SK-N-SH treated with all-trans-retinoic acid at 6 μM for 48 hours (cell line): ENCODE results near the gene HACL1.
A peak's percentile ranks its signal among the peaks of the same experiment; 100 is the strongest.

Source experiments
- ATAC-seq: fragments of 200-7000 bp; cut with Tn5 transposase; 3 replicates; pipeline ENCODE4 v1.9.1; 2020; ENCODE audit warnings: mild to moderate bottlenecking, moderate library complexity
- ARNTL ChIP-seq: fragments of 450-650 bp; formaldehyde crosslinking; IDR thresholded peaks from 2 replicates; pipeline ENCODE4 v1.5.0; 2020; ENCODE audit warnings: low read depth, mild to moderate bottlenecking, moderate library complexity, borderline replicate concordance
- BACH2 ChIP-seq: fragments of 250-450 bp; sonication (Bioruptor Pico); IDR thresholded peaks from 2 replicates; pipeline ENCODE4 v1.9.0; 2021; ENCODE audit warnings: mild to moderate bottlenecking, borderline replicate concordance
- CREB5 ChIP-seq: fragments of 250-450 bp; sonication (Bioruptor Pico); IDR thresholded peaks from 2 replicates; pipeline ENCODE4 v1.5.1; 2020; ENCODE audit warnings: low read depth, mild to moderate bottlenecking, moderate library complexity
- CSDC2 ChIP-seq: fragments of 250-450 bp; sonication (Bioruptor Pico); IDR thresholded peaks from 2 replicates; pipeline ENCODE4 v1.5.0; 2020; ENCODE audit warnings: mild to moderate bottlenecking, moderate library complexity
- ESRRG ChIP-seq: fragments of 250-450 bp; sonication (Bioruptor Pico); IDR thresholded peaks from 2 replicates; pipeline ENCODE4 v1.6.1; 2021; ENCODE audit warnings: mild to moderate bottlenecking
- GLIS3 ChIP-seq: fragments of 250-450 bp; sonication (Bioruptor Pico); IDR thresholded peaks from 2 replicates; pipeline ENCODE4 v1.5.0; 2020; ENCODE audit warnings: mild to moderate bottlenecking, moderate library complexity
- ISL1 ChIP-seq: fragments of 250-450 bp; sonication (Bioruptor Pico); IDR thresholded peaks from 2 replicates; pipeline ENCODE4 v2.1.2; 2022; ENCODE audit warnings: mild to moderate bottlenecking, moderate library complexity
- OSR1 ChIP-seq: fragments of 250-450 bp; sonication (Bioruptor Pico); IDR thresholded peaks from 2 replicates; pipeline ENCODE4 v1.8.0; 2022; ENCODE audit warnings: moderate library complexity, mild to moderate bottlenecking, inconsistent platforms
- POU6F1 ChIP-seq: fragments of 250-450 bp; sonication (Bioruptor Pico); IDR thresholded peaks from 2 replicates; pipeline ENCODE4 v1.8.0; 2021; ENCODE audit warnings: low read depth, mild to moderate bottlenecking, moderate library complexity, borderline replicate concordance
- PPARA ChIP-seq: fragments of 250-450 bp; sonication (Bioruptor Pico); IDR thresholded peaks from 2 replicates; pipeline ENCODE4 v1.5.0; 2020; ENCODE audit warnings: mild to moderate bottlenecking, borderline replicate concordance
- RARB ChIP-seq: fragments of 250-450 bp; sonication (Bioruptor Pico); IDR thresholded peaks from 2 replicates; pipeline ENCODE4 v1.8.0; 2021; ENCODE audit warnings: mild to moderate bottlenecking, moderate library complexity
- SNAI2 ChIP-seq: fragments of 250-450 bp; sonication (Bioruptor Pico); IDR thresholded peaks from 2 replicates; pipeline ENCODE4 v1.5.0; 2020; ENCODE audit warnings: mild to moderate bottlenecking, moderate library complexity
- TCF4 ChIP-seq: fragments of 250-450 bp; sonication (Bioruptor Pico); IDR thresholded peaks from 2 replicates; pipeline ENCODE4 v1.8.0; 2021; ENCODE audit warnings: mild to moderate bottlenecking, moderate library complexity, borderline replicate concordance
- TOX ChIP-seq: fragments of 250-450 bp; sonication (Bioruptor Pico); IDR thresholded peaks from 2 replicates; pipeline ENCODE4 v1.8.0; 2021; ENCODE audit warnings: mild to moderate bottlenecking, moderate library complexity, borderline replicate concordance
- TSHZ2 ChIP-seq: fragments of 250-450 bp; sonication (Bioruptor Pico); IDR thresholded peaks from 2 replicates; pipeline ENCODE4 v1.5.0; 2020; ENCODE audit warnings: mild to moderate bottlenecking, moderate library complexity
- ZC3H10 ChIP-seq: fragments of 250-450 bp; sonication (Bioruptor Pico); IDR thresholded peaks from 2 replicates; pipeline ENCODE4 v1.5.1; 2021; ENCODE audit warnings: mild to moderate bottlenecking, moderate library complexity
- ZFP3 ChIP-seq: fragments of 250-450 bp; sonication (Bioruptor Pico); IDR thresholded peaks from 2 replicates; pipeline ENCODE4 v1.5.0; 2020; ENCODE audit warnings: mild to moderate bottlenecking, moderate library complexity
- ZFP30 ChIP-seq: fragments of 450-650 bp; formaldehyde crosslinking; IDR thresholded peaks from 2 replicates; pipeline ENCODE4 v1.5.0; 2022; ENCODE audit warnings: mild to moderate bottlenecking, moderate library complexity
- ZNF565 ChIP-seq: fragments of 450-650 bp; formaldehyde crosslinking; conservative IDR thresholded peaks from 2 replicates; pipeline ENCODE4 v1.5.0; 2020; ENCODE audit warnings: low read depth, mild to moderate bottlenecking, moderate library complexity
- ZNF70 ChIP-seq: fragments of 450-650 bp; formaldehyde crosslinking; IDR thresholded peaks from 2 replicates; pipeline ENCODE4 v1.5.0; 2020; ENCODE audit warnings: mild to moderate bottlenecking, moderate library complexity
- ZNF8 ChIP-seq: fragments of 450-650 bp; formaldehyde crosslinking; IDR thresholded peaks from 2 replicates; pipeline ENCODE4 v1.5.0; 2020; ENCODE audit warnings: mild to moderate bottlenecking, moderate library complexity
- TF ChIP-seq, protein P1 (sequence below): fragments of 250-450 bp; sonication (Bioruptor Pico); IDR thresholded peaks from 2 replicates; pipeline ENCODE4 v1.5.1; 2021; ENCODE audit warnings: mild to moderate bottlenecking, moderate library complexity
- TF ChIP-seq, protein P2 (sequence below): fragments of 250-450 bp; sonication (Bioruptor Pico); IDR thresholded peaks from 2 replicates; pipeline ENCODE4 v1.8.0; 2020; ENCODE audit warnings: mild to moderate bottlenecking, moderate library complexity, borderline replicate concordance

The HACL1 gene

GRCh38 chr3:15527031-15527459 lies 74.3 kb downstream of the HACL1 start (continued):
- TF ChIP-seq POU6F1 (CRISPR knock-in tag): no peak; the same call in 1 of the 2 replicates
- peak; percentile 92 for TF ChIP-seq ISL1 (CRISPR knock-in tag)

- no peak for TF ChIP-seq ZFP3 (CRISPR knock-in tag)
- no peak for TF ChIP-seq TOX
- TF ChIP-seq ESRRG: no peak
- TF ChIP-seq BACH2 (CRISPR knock-in tag): no peak
- TF ChIP-seq TCF4: no peak
- TF ChIP-seq SNAI2: no peak
- no peak for TF ChIP-seq ZC3H10 (CRISPR knock-in tag)
- TF ChIP-seq OSR1 (CRISPR knock-in tag): no peak
- no peak for TF ChIP-seq RARB
- no peak for TF ChIP-seq ZNF8 (CRISPR knock-in tag)
- no peak for TF ChIP-seq CSDC2 (CRISPR knock-in tag)
- TF ChIP-seq, protein P1, sequence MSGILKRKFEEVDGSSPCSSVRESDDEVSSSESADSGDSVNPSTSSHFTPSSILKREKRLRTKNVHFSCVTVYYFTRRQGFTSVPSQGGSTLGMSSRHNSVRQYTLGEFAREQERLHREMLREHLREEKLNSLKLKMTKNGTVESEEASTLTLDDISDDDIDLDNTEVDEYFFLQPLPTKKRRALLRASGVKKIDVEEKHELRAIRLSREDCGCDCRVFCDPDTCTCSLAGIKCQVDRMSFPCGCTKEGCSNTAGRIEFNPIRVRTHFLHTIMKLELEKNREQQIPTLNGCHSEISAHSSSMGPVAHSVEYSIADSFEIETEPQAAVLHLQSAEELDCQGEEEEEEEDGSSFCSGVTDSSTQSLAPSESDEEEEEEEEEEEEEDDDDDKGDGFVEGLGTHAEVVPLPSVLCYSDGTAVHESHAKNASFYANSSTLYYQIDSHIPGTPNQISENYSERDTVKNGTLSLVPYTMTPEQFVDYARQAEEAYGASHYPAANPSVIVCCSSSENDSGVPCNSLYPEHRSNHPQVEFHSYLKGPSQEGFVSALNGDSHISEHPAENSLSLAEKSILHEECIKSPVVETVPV (CRISPR knock-in tag): no peak
- no peak for TF ChIP-seq ISL1 (CRISPR knock-in tag)
- no peak for TF ChIP-seq ZNF565 (CRISPR knock-in tag)
- no peak for TF ChIP-seq ZNF70 (CRISPR knock-in tag)
- no peak for TF ChIP-seq ZFP30 (CRISPR knock-in tag)
- TF ChIP-seq, protein P2, sequence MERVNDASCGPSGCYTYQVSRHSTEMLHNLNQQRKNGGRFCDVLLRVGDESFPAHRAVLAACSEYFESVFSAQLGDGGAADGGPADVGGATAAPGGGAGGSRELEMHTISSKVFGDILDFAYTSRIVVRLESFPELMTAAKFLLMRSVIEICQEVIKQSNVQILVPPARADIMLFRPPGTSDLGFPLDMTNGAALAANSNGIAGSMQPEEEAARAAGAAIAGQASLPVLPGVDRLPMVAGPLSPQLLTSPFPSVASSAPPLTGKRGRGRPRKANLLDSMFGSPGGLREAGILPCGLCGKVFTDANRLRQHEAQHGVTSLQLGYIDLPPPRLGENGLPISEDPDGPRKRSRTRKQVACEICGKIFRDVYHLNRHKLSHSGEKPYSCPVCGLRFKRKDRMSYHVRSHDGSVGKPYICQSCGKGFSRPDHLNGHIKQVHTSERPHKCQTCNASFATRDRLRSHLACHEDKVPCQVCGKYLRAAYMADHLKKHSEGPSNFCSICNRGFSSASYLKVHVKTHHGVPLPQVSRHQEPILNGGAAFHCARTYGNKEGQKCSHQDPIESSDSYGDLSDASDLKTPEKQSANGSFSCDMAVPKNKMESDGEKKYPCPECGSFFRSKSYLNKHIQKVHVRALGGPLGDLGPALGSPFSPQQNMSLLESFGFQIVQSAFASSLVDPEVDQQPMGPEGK (CRISPR knock-in tag): no peak
- no peak for TF ChIP-seq ARNTL (CRISPR knock-in tag)
Observed at GRCh38 chr3:15525790-15526189, 75.6 kb downstream of the HACL1 start.

DNA sequence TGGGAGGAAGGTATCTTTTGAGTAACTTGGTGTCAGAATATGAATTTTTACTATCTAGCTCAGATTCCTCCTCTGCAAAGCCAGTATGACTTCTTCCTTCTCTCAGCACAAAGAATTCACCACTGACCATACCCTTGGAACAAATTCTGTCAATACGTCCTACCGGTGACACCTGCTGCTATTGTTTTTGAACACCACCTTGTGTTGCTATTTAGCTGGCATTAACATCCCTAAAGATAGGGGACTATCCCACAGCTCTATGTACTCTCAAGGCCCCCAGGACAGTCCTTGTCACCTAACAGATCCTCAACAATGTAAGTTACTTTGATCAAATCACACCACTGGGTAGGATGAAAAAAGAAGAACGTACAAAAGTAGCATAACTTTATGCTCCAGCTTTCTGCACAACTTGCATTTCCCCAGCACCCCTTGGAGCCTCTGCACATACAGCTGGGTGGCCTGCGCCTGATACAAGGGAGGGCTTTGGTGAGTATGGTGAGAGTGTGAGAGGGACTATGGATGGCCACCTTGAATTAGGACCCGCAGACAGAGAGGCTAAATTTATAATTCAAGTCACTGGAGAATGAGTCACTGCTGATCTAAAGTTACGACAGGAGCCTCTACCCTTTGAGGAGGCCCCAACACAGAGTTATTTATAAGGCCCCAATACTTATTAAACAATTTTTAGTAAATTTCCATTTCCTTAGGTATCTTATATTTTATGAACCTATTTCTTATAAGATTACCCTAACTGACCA lies 77.5 kb downstream of the HACL1 start:
- TF ChIP-seq, protein P2 (CRISPR knock-in tag): no peak
- TF ChIP-seq ZFP30 (CRISPR knock-in tag) (no peak), ARNTL (CRISPR knock-in tag) (no peak), GLIS3 (no peak)

More at GRCh38 chr3:15525790-15526189, 75.6 kb downstream of the HACL1 start:
- ATAC-seq: no peak

DNA sequence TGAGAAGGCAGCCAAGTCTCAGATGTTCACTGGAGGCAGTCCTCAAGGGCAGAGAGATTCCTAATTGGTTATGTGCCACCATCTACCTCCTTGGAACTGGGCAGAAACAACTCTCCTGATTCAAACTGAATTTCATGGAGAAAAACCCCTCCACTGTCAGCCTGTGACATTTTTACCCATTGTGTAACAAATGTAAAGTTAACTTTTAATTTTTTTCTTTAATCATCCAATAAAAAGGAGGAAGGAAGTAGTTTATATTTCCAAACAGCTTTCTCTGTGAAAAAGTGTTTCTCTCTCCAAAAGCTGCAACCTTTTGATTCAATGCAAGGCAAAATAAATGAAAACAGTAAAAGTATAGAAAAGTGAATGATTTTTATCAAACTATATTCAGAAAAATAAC lies 79.4 kb downstream of the HACL1 start:
- ATAC-seq: peak; percentile 21; the same call in 1 of the 3 replicates
- TF ChIP-seq RARB: no peak
- TF ChIP-seq ISL1 (CRISPR knock-in tag): no peak
- TF ChIP-seq CREB5 (CRISPR knock-in tag): no peak
- TF ChIP-seq ZFP3 (CRISPR knock-in tag): no peak
- TF ChIP-seq ZNF565 (CRISPR knock-in tag): no peak
- TF ChIP-seq OSR1 (CRISPR knock-in tag): no peak
- TF ChIP-seq TOX: no peak
- no peak for TF ChIP-seq SNAI2
- no peak for TF ChIP-seq ESRRG
- TF ChIP-seq ZNF8 (CRISPR knock-in tag): no peak
- no peak for TF ChIP-seq TSHZ2 (CRISPR knock-in tag)
- no peak for TF ChIP-seq TCF4
- no peak for TF ChIP-seq BACH2 (CRISPR knock-in tag)
- no peak for TF ChIP-seq ARNTL (CRISPR knock-in tag)
- TF ChIP-seq PPARA: no peak

More for the DNA sequence above, 77.5 kb downstream of the HACL1 start:
- no peak for ATAC-seq
